Caco-2 (cell line): ENCODE measurements around the gene LPIN1. TPM values are rescaled to one million over a fixed set of nuclear protein-coding genes. Genes with fewer than 3 reads are reported as not detected.

Experiments
- BruUV-seq: library from RNA; stranded (reverse); fragments of 400-500 nt; replicated peaks from 2 replicates; lab custom pipeline; 2021; lab: Mats Ljungman, UMichigan
- CTCF ChIA-PET: fragments of 300-600 bp; sonication (Branson Sonifier 250); formaldehyde crosslinking; loops from one replicate; lab custom pipeline; 2022; ENCODE audit warnings: antibody characterized with exemption; lab: Charles Lee
- POLR2A ChIA-PET: fragments of 300-600 bp; sonication (Branson Sonifier 250); formaldehyde crosslinking; loops from one replicate; lab custom pipeline; 2022; ENCODE audit warnings: antibody characterized with exemption; lab: Charles Lee
- DNase-seq, 2 experiments: peaks; one replicate each; pipeline versions ENCODE4 v3.0.0 to v3.0.0-alpha.2; 2020 to 2022
- H3K27me3 ChIP-seq: replicated peaks from 2 replicates; pipeline ENCODE4 v1.6.0; 2011; ENCODE audit warnings: low read length; ENCODE audit not compliant: control insufficient read depth, insufficient read depth
- H3K36me3 ChIP-seq: 2 replicates; pipeline ENCODE4 v1.5.1; 2011; ENCODE audit warnings: low read length; ENCODE audit not compliant: control insufficient read depth, insufficient read depth
- H3K4me1 ChIP-seq: fragments of 250-450 bp; sonication (Bioruptor Pico); 2 replicates; pipeline ENCODE4 v1.5.1; 2020; ENCODE audit warnings: mild to moderate bottlenecking
- H3K4me3 ChIP-seq: 2 replicates; pipeline ENCODE4 v1.5.1; 2011; ENCODE audit warnings: low read depth, mild to moderate bottlenecking, control low read depth, low read length
- H3K9me3 ChIP-seq: fragments of 250-450 bp; sonication (Bioruptor Pico); 2 replicates; pipeline ENCODE4 v1.5.1; 2020; ENCODE audit warnings: mild to moderate bottlenecking, moderate library complexity
- H3K27ac Mint-ChIP-seq: one replicate; pipeline ENCODE4 v1.8.0; 2022; ENCODE audit warnings: mixed read lengths; ENCODE audit not compliant: unreplicated experiment
- H3K27me3 Mint-ChIP-seq: one replicate; pipeline ENCODE4 v1.8.0; 2022; ENCODE audit warnings: mixed read lengths; ENCODE audit not compliant: insufficient read depth, unreplicated experiment
- H3K36me3 Mint-ChIP-seq: one replicate; pipeline ENCODE4 v1.8.0; 2022; ENCODE audit warnings: mild to moderate bottlenecking, mixed read lengths; ENCODE audit not compliant: insufficient read depth, unreplicated experiment
- H3K4me1 Mint-ChIP-seq: one replicate; pipeline ENCODE4 v1.8.0; 2022; ENCODE audit warnings: low read depth, mixed read lengths; ENCODE audit not compliant: unreplicated experiment
- H3K4me3 Mint-ChIP-seq: one replicate; pipeline ENCODE4 v1.8.0; 2022; ENCODE audit warnings: mild to moderate bottlenecking, moderate library complexity, mixed read lengths; ENCODE audit not compliant: unreplicated experiment
- H3K9me3 Mint-ChIP-seq: one replicate; pipeline ENCODE4 v1.8.0; 2022; ENCODE audit warnings: mixed read lengths; ENCODE audit not compliant: unreplicated experiment
- intact Hi-C: fragments of 100-400 bp; cut with micrococcal nuclease; formaldehyde crosslinking; loops from one replicate; pipeline ENCODE4 v1.10.0; 2022; ENCODE audit not compliant: unreplicated experiment
- total RNA-seq: library from RNA; stranded (reverse); gene quantifications from 2 replicates; pipeline ENCODE4 v1.2.3, GENCODE V29; 2022
- TF ChIP-seq, protein P1 (sequence below), 2 experiments: fragments of 200-600 bp in 1 of 2; IDR thresholded peaks; 1 replicate in 1 of 2; 2 replicates in 1 of 2; pipeline versions ENCODE4 v1.5.1 to v1.8.0; 2011 to 2022; ENCODE audit warnings: antibody characterized with exemption in 1 of 2, control low read depth in 1 of 2, inconsistent platforms in 1 of 2, low read depth in 1 of 2, low read length in 1 of 2, mild to moderate bottlenecking in 1 of 2, moderate library complexity in 1 of 2; ENCODE audit not compliant: insufficient read depth in 1 of 2, severe bottlenecking in 1 of 2, unreplicated experiment in 1 of 2

The LPIN1 gene
- total RNA-seq, 1 experiment from 2014 or later: 12.5 TPM

GRCh38 chr2:11750422-11750821 is 4.0 kb downstream of the LPIN1 start:
- Histone ChIP-seq H3K4me1 (peaks cover 13% of the 10 kb centered on the region), H3K36me3 (no peaks in the 10 kb centered on the region), H3K4me3 (no peak overlapping the region), H3K27me3 (no peaks in the 10 kb centered on the region), H3K9me3 (no peaks in the 10 kb centered on the region)
- TF ChIP-seq, protein P1, sequence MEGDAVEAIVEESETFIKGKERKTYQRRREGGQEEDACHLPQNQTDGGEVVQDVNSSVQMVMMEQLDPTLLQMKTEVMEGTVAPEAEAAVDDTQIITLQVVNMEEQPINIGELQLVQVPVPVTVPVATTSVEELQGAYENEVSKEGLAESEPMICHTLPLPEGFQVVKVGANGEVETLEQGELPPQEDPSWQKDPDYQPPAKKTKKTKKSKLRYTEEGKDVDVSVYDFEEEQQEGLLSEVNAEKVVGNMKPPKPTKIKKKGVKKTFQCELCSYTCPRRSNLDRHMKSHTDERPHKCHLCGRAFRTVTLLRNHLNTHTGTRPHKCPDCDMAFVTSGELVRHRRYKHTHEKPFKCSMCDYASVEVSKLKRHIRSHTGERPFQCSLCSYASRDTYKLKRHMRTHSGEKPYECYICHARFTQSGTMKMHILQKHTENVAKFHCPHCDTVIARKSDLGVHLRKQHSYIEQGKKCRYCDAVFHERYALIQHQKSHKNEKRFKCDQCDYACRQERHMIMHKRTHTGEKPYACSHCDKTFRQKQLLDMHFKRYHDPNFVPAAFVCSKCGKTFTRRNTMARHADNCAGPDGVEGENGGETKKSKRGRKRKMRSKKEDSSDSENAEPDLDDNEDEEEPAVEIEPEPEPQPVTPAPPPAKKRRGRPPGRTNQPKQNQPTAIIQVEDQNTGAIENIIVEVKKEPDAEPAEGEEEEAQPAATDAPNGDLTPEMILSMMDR (IDR thresholded peaks at IDR 0.05; ENCODE audit: insufficient read depth in 1 of 2, low read depth in 1 of 2, low read length in 1 of 2, severe bottlenecking in 1 of 2, unreplicated experiment in 1 of 2): no peak
- DNase-seq: no peak
- no peaks in the 10 kb centered on the region for H3K36me3 Mint-ChIP-seq
- no peaks in the 10 kb centered on the region for H3K9me3 Mint-ChIP-seq
- H3K27me3 Mint-ChIP-seq: no peaks in the 10 kb centered on the region
- no peak overlapping the region for H3K27ac Mint-ChIP-seq
- BruUV-seq: no TSS peak
- intact Hi-C loops: no loop called here
- CTCF ChIA-PET: no interaction called here
- POLR2A ChIA-PET: no interaction called here
- peaks cover 17% of the 10 kb centered on the region for H3K4me1 Mint-ChIP-seq
- no peak overlapping the region for H3K4me3 Mint-ChIP-seq

GRCh38 chr2:11750917-11751316 is 4.5 kb downstream of the LPIN1 start:
- Histone ChIP-seq H3K9me3 (no peaks in the 10 kb centered on the region), H3K27me3 (no peaks in the 10 kb centered on the region), H3K4me1 (peaks cover 11% of the 10 kb centered on the region), H3K4me3 (no peak overlapping the region), H3K36me3 (no peaks in the 10 kb centered on the region)
- ChIA-PET CTCF (interaction anchor here (0.6 kb wide), 1 partner anchor 11 kb away, joined by 3 read pairs; no protein-coding TSS in a partner anchor), POLR2A (no interaction called here)
- intact Hi-C loops: no loop called here
- DNase-seq: no peak
- Mint-ChIP-seq H3K4me1 (peaks cover 16% of the 10 kb centered on the region), H3K36me3 (no peaks in the 10 kb centered on the region), H3K9me3 (no peaks in the 10 kb centered on the region), H3K4me3 (no peak overlapping the region), H3K27me3 (no peaks in the 10 kb centered on the region), H3K27ac (no peak overlapping the region)
- BruUV-seq: no TSS peak
- TF ChIP-seq, protein P1 (IDR thresholded peaks at IDR 0.05; ENCODE audit: insufficient read depth in 1 of 2, low read depth in 1 of 2, low read length in 1 of 2, severe bottlenecking in 1 of 2, unreplicated experiment in 1 of 2): no peak

DNA sequence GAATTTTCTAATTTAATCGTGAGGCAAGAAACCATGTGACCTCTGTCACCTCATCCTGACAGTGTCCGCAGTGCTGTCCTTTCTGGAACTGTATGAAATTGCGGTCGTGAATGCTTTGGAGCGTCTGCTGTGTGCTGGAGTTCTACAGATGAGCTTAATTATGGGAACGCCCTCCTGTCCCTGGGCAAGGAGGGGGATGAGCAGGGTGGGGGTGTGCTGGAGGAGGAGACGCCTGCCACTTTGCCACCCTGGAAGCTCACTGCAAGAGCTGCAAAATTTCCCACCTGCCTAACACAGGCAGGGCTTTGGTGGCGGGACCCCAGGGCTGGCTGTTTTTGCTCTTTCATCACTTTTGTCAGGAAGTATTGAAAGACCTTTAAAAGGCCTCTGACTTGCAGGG is 6.5 kb downstream of the LPIN1 start:
- H3K36me3 Mint-ChIP-seq: no peaks in the 10 kb centered on the region
- no peak overlapping the region for H3K4me3 ChIP-seq
- H3K27me3 Mint-ChIP-seq: no peaks in the 10 kb centered on the region
- H3K4me1 ChIP-seq: peaks cover 8% of the 10 kb centered on the region; the same call in 1 of the 2 replicates
- no peak overlapping the region for H3K27ac Mint-ChIP-seq
- intact Hi-C loops: no loop called here
- H3K27me3 ChIP-seq: no peaks in the 10 kb centered on the region
- no peaks in the 10 kb centered on the region for H3K9me3 Mint-ChIP-seq
- BruUV-seq: no TSS peak
- ChIA-PET CTCF (no interaction called here), POLR2A (no interaction called here)
- no peak overlapping the region for H3K4me3 Mint-ChIP-seq
- H3K36me3 ChIP-seq: no peaks in the 10 kb centered on the region
- no peak for DNase-seq
- H3K9me3 ChIP-seq: no peaks in the 10 kb centered on the region
- TF ChIP-seq, protein P1 (IDR thresholded peaks at IDR 0.05; ENCODE audit: insufficient read depth in 1 of 2, low read depth in 1 of 2, low read length in 1 of 2, severe bottlenecking in 1 of 2, unreplicated experiment in 1 of 2): no peak
- peaks cover 2% of the 10 kb centered on the region for H3K4me1 Mint-ChIP-seq
